MM.1S (cell line): Measurements from ENCODE around the gene ATP2B2.

Experiments used
- DNase-seq: peaks from one replicate; pipeline ENCODE4 v3.0.0-alpha.2; 2015
- H2AFZ ChIP-seq: fragments of 300-600 bp; sonication (generic); 2 replicates; pipeline ENCODE4 v1.6.0; 2016; ENCODE audit warnings: antibody characterized with exemption, low read length
- H3F3A ChIP-seq: fragments of 300-600 bp; sonication (generic); 2 replicates; pipeline ENCODE4 v1.6.1; 2016; ENCODE audit warnings: mild to moderate bottlenecking, antibody characterized with exemption, low read length, moderate library complexity, mixed read lengths; ENCODE audit not compliant: insufficient read depth
- H3K27ac ChIP-seq: fragments of 300-600 bp; sonication (generic); 2 replicates; pipeline ENCODE4 v1.5.1; 2016; ENCODE audit warnings: mild to moderate bottlenecking, low read length
- H3K27me3 ChIP-seq: fragments of 300-600 bp; sonication (generic); replicated peaks from 2 replicates; pipeline ENCODE4 v1.6.0; 2016; ENCODE audit warnings: low read length; ENCODE audit not compliant: insufficient read depth
- H3K36me3 ChIP-seq: fragments of 300-600 bp; sonication (generic); replicated peaks from 2 replicates; pipeline ENCODE4 v1.6.1; 2016; ENCODE audit warnings: mild to moderate bottlenecking, low read length, mixed read lengths; ENCODE audit not compliant: insufficient read depth
- H3K4me1 ChIP-seq: fragments of 300-600 bp; sonication (generic); 2 replicates; pipeline ENCODE4 v1.6.1; 2016; ENCODE audit warnings: low read length, mixed read lengths
- H3K4me2 ChIP-seq: fragments of 300-600 bp; sonication (generic); 2 replicates; pipeline ENCODE4 v1.6.0; 2016; ENCODE audit warnings: low read depth, low read length
- H3K4me3 ChIP-seq: fragments of 300-600 bp; sonication (generic); 2 replicates; pipeline ENCODE4 v1.5.1; 2016; ENCODE audit warnings: low read length, mixed read lengths
- H3K79me2 ChIP-seq: fragments of 300-600 bp; sonication (generic); 2 replicates; pipeline ENCODE4 v1.6.1; 2016; ENCODE audit warnings: mixed run types, low read length, mixed read lengths
- H3K9ac ChIP-seq: fragments of 300-600 bp; sonication (generic); 2 replicates; pipeline ENCODE4 v1.6.1; 2016; ENCODE audit warnings: low read length, mixed read lengths
- H3K9me2 ChIP-seq: fragments of 300-600 bp; sonication (generic); replicated peaks from 2 replicates; pipeline ENCODE4 v1.6.1; 2016; ENCODE audit warnings: mild to moderate bottlenecking, low read length, mixed read lengths; ENCODE audit not compliant: insufficient read depth
- H3K9me3 ChIP-seq: fragments of 300-600 bp; sonication (generic); replicated peaks from 2 replicates; pipeline ENCODE4 v1.6.1; 2016; ENCODE audit warnings: mild to moderate bottlenecking, low read length, mixed read lengths; ENCODE audit not compliant: insufficient read depth
- H4K20me1 ChIP-seq: fragments of 300-600 bp; sonication (generic); 2 replicates; pipeline ENCODE4 v1.6.1; 2016; ENCODE audit warnings: mild to moderate bottlenecking, low read length, moderate library complexity, mixed read lengths; ENCODE audit not compliant: insufficient read depth
- EZH2 ChIP-seq: fragments of 300-600 bp; sonication (generic); optimal IDR thresholded peaks from 2 replicates; pipeline ENCODE3; 2017; ENCODE audit warnings: low read depth, mild to moderate bottlenecking, antibody characterized with exemption, low read length, mixed read lengths
- EZH2phosphoT487 ChIP-seq: fragments of 300-600 bp; sonication (generic); IDR thresholded peaks from 2 replicates; pipeline ENCODE4 v1.6.1; 2018; ENCODE audit warnings: antibody characterized with exemption, low read length
- TF ChIP-seq, protein P1 (sequence below): fragments of 300-600 bp; sonication (generic); IDR thresholded peaks from 2 replicates; pipeline ENCODE4 v1.5.1; 2016; ENCODE audit warnings: antibody characterized with exemption, low read length, mixed read lengths

ATP2B2 gene

DNA sequence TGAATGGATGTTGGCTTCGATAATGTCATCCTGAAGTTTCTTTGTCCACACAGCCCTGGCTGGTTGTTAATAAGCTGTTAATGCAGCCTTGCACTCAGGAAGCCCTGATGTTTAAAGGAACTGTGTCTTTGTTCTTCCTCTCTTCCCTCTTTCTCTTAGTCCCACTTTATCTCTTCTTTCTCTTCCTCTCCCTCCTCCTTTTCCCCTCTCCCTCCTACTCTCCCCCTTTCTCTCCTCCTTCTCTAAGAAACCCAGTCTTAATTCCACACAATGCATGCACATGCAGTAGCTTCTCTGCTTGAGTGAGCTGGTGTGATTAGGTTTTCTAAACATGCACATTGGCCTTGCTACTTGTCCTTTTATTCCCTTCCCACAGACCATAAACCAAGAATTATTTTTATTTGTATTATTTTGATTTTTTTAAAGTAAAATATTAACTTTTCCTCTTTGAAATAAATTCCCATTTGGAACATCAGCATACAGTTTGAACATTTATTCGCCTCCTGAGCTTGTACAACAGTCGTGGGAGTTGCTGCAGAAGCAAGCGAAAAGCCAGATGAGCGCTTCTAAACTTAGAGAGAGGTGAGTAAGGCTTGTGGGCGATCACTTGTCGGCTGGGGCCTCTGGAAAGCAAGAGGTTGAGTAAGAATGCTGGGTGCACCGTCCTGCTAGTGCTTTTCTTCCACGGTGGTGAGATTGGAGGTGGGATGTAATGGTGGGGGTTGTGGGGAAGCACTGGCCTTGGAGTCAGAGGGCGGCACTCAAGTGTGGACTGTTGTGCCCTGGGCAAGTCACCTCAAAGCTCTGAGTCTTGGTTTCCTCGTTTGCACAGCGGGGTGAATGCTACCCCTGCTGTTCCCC, 219.9 kb downstream of the ATP2B2 start:
- Histone ChIP-seq H3K4me2 (no peak overlapping the region), H4K20me1 (no peaks in the 10 kb centered on the region), H3K79me2 (no peaks in the 10 kb centered on the region), H3F3A (no peaks in the 10 kb centered on the region), H3K27me3 (no peaks in the 10 kb centered on the region), H3K4me3 (no peak overlapping the region), H3K9me3 (no peaks in the 10 kb centered on the region), H2AFZ (no peak overlapping the region), H3K27ac (no peak overlapping the region), H3K9me2 (no peaks in the 10 kb centered on the region), H3K36me3 (no peaks in the 10 kb centered on the region), H3K9ac (no peak overlapping the region), H3K4me1 (no peaks in the 10 kb centered on the region)
- TF ChIP-seq, protein P1, sequence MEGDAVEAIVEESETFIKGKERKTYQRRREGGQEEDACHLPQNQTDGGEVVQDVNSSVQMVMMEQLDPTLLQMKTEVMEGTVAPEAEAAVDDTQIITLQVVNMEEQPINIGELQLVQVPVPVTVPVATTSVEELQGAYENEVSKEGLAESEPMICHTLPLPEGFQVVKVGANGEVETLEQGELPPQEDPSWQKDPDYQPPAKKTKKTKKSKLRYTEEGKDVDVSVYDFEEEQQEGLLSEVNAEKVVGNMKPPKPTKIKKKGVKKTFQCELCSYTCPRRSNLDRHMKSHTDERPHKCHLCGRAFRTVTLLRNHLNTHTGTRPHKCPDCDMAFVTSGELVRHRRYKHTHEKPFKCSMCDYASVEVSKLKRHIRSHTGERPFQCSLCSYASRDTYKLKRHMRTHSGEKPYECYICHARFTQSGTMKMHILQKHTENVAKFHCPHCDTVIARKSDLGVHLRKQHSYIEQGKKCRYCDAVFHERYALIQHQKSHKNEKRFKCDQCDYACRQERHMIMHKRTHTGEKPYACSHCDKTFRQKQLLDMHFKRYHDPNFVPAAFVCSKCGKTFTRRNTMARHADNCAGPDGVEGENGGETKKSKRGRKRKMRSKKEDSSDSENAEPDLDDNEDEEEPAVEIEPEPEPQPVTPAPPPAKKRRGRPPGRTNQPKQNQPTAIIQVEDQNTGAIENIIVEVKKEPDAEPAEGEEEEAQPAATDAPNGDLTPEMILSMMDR, result no peak
- TF ChIP-seq EZH2 (no peak), EZH2phosphoT487 (no peak)
- DNase-seq, result no peak

DNA sequence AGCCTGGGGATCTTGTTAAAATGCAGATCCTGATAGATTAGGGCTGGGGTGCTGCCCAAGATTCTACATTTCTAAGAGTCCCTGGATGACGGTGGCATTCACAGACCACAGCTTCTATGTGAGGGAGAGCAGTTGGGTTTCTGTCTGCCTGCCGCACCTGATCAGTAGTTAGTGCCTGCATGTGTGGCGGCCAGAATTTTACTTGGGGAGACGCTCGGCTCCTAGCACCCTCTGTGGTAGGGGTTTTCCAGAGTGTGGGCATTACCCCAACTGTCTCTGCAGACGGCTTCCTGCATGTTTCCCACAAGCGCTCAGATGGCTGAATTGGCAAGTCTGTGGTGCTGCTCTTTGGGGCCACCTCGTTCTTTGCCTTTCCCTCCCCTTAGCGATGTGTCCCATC, 220.9 kb downstream of the ATP2B2 start:
- H3K79me2 ChIP-seq, result no peaks in the 10 kb centered on the region
- H4K20me1 ChIP-seq, result no peaks in the 10 kb centered on the region
- no peaks in the 10 kb centered on the region for H3F3A ChIP-seq
- H3K9me3 ChIP-seq, result no peaks in the 10 kb centered on the region
- H3K27ac ChIP-seq, result no peak overlapping the region
- DNase-seq, result no peak
- H3K9ac ChIP-seq, result no peak overlapping the region
- H3K4me1 ChIP-seq, result no peaks in the 10 kb centered on the region
- no peak overlapping the region for H2AFZ ChIP-seq
- H3K4me3 ChIP-seq, result no peak overlapping the region
- H3K9me2 ChIP-seq, result no peaks in the 10 kb centered on the region
- H3K36me3 ChIP-seq, result no peaks in the 10 kb centered on the region
- H3K4me2 ChIP-seq, result no peak overlapping the region
- TF ChIP-seq EZH2phosphoT487, result no peak
- TF ChIP-seq, protein P1, result no peak
- TF ChIP-seq EZH2, result no peak
- no peaks in the 10 kb centered on the region for H3K27me3 ChIP-seq

DNA sequence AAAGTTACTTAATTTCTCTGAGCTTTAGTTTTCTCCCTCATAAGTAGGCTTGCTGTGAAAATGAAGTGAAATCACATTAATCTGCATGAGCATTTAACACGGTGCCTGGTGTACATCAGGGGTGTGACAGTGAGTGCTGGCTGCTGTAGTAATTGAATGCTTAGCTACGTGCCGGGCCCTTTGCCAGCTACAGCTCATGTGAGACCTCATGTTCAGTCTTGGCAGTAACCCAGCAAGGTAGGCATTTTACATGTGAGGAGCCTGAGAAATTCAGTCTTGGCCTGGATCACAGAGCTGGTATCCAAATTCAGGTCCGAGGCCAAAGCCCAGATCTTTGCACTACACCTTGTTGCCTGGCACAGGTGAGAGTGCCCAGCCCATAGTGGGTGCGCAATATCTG, 221.7 kb downstream of the ATP2B2 start:
- no peaks in the 10 kb centered on the region for H3K9me2 ChIP-seq
- no peaks in the 10 kb centered on the region for H3K4me1 ChIP-seq
- no peaks in the 10 kb centered on the region for H3K9me3 ChIP-seq
- no peak overlapping the region for H3K4me3 ChIP-seq
- no peak for DNase-seq
- no peaks in the 10 kb centered on the region for H3K79me2 ChIP-seq
- H3F3A ChIP-seq, result no peaks in the 10 kb centered on the region
- H2AFZ ChIP-seq, result no peak overlapping the region
- H3K9ac ChIP-seq, result no peak overlapping the region
- no peaks in the 10 kb centered on the region for H4K20me1 ChIP-seq
- TF ChIP-seq EZH2phosphoT487 (no peak), EZH2 (no peak)
- TF ChIP-seq, protein P1, result no peak
- H3K36me3 ChIP-seq, result no peaks in the 10 kb centered on the region; the same call in 1 of the 2 replicates
- H3K27ac ChIP-seq, result no peak overlapping the region
- H3K27me3 ChIP-seq, result no peaks in the 10 kb centered on the region
- H3K4me2 ChIP-seq, result no peak overlapping the region
